Liver (tissue), 9 donors: ENCODE results near the gene HS3ST4. TPM values are rescaled to one million over a fixed set of nuclear protein-coding genes. Genes with fewer than 3 reads are reported as not detected.

Experiments used
- DNase-seq: peaks from one replicate; pipeline ENCODE4 v3.0.0-alpha.2; 2017; ENCODE audit warnings: low spot score
- H3K27ac ChIP-seq, 2 donors: one replicate each; pipeline ENCODE4 v1.7.0; 2013; ENCODE audit warnings: inconsistent platforms in 2 of 2, low read length in 2 of 2, control low read depth in 1 of 2, low read depth in 1 of 2, mild to moderate bottlenecking in 1 of 2
- H3K27me3 ChIP-seq, 4 donors: one replicate each; pipeline versions ENCODE4 v1.6.1 to v1.7.0; 2013; ENCODE audit warnings: low read length in 3 of 4, inconsistent platforms in 1 of 4, mild to moderate bottlenecking in 1 of 4, moderate library complexity in 1 of 4; ENCODE audit not compliant: control insufficient read depth in 4 of 4, insufficient read depth in 4 of 4
- H3K36me3 ChIP-seq, 4 donors: one replicate each; pipeline versions ENCODE4 v1.6.1 to v1.7.0; 2013; ENCODE audit warnings: low read length in 3 of 4, mild to moderate bottlenecking in 3 of 4, low read depth in 1 of 4, moderate library complexity in 1 of 4; ENCODE audit not compliant: control insufficient read depth in 4 of 4, insufficient read depth in 3 of 4
- H3K4me1 ChIP-seq, 4 donors: one replicate each; pipeline versions ENCODE4 v1.6.1 to v1.7.0; 2013; ENCODE audit warnings: low read length in 3 of 4, mild to moderate bottlenecking in 3 of 4, moderate library complexity in 1 of 4; ENCODE audit not compliant: control insufficient read depth in 4 of 4, insufficient read depth in 4 of 4
- H3K4me3 ChIP-seq, 3 donors: one replicate each; pipeline versions ENCODE4 v1.6.1 to v1.7.0; 2013; ENCODE audit warnings: low read length in 3 of 3, control low read depth in 1 of 3, low read depth in 1 of 3, mild to moderate bottlenecking in 1 of 3
- H3K9ac ChIP-seq, 2 donors: one replicate each; pipeline ENCODE4 v1.7.0; 2013; ENCODE audit warnings: low read length in 2 of 2, mild to moderate bottlenecking in 2 of 2, moderate library complexity in 2 of 2, control low read depth in 1 of 2, low read depth in 1 of 2
- H3K9me3 ChIP-seq, 4 donors: one replicate each; pipeline versions ENCODE4 v1.6.1 to v1.7.0; 2013; ENCODE audit warnings: low read length in 3 of 4; ENCODE audit not compliant: control insufficient read depth in 4 of 4
- ATF3 ChIP-seq: IDR thresholded peaks from 2 replicates; pipeline ENCODE4 v1.6.1; 2016; ENCODE audit warnings: antibody characterized with exemption
- CTCF ChIP-seq: fragments of 150-350 bp; IDR thresholded peaks from 2 replicates; pipeline ENCODE4 v1.5.1; 2017; ENCODE audit warnings: improper control_type of control experiment, low read depth, low read length; ENCODE audit not compliant: missing input control
- EGR1 ChIP-seq, 2 donors: IDR thresholded peaks; 2 replicates each; pipeline ENCODE4 v1.6.1; 2016 to 2018; ENCODE audit warnings: antibody characterized with exemption in 2 of 2, low read depth in 2 of 2
- FOXA1 ChIP-seq: IDR thresholded peaks from 2 replicates; pipeline ENCODE4 v1.6.1; 2016; ENCODE audit warnings: antibody characterized with exemption
- FOXA2 ChIP-seq: IDR thresholded peaks from 2 replicates; pipeline ENCODE4 v1.6.1; 2016; ENCODE audit warnings: antibody characterized with exemption
- GABPA ChIP-seq, 2 donors: IDR thresholded peaks in 1 of 2; conservative IDR thresholded peaks in 1 of 2; 2 replicates each; pipeline ENCODE4 v1.6.1; 2016; ENCODE audit warnings: antibody characterized with exemption in 2 of 2, mild to moderate bottlenecking in 1 of 2, moderate library complexity in 1 of 2
- HNF4A ChIP-seq, 2 donors: conservative IDR thresholded peaks; 2 replicates each; pipeline ENCODE4 v1.6.1; 2016; ENCODE audit warnings: antibody characterized with exemption in 2 of 2, mild to moderate bottlenecking in 2 of 2
- HNF4G ChIP-seq: IDR thresholded peaks from 2 replicates; pipeline ENCODE4 v1.6.1; 2016; ENCODE audit warnings: antibody characterized with exemption
- JUND ChIP-seq, 2 donors: IDR thresholded peaks; 2 replicates each; pipeline ENCODE4 v1.6.1; 2016; ENCODE audit warnings: antibody characterized with exemption in 2 of 2
- MAX ChIP-seq: IDR thresholded peaks from 2 replicates; pipeline ENCODE4 v1.6.1; 2016; ENCODE audit warnings: antibody characterized with exemption
- NR2F2 ChIP-seq: IDR thresholded peaks from 2 replicates; pipeline ENCODE4 v1.6.1; 2016; ENCODE audit warnings: antibody characterized with exemption
- RAD21 ChIP-seq, 2 donors: IDR thresholded peaks; 2 replicates each; pipeline ENCODE4 v1.6.1; 2016; ENCODE audit warnings: antibody characterized with exemption in 2 of 2, mild to moderate bottlenecking in 2 of 2
- RXRA ChIP-seq, 2 donors: IDR thresholded peaks; 2 replicates each; pipeline ENCODE4 v1.6.1; 2017 to 2018; ENCODE audit warnings: antibody characterized with exemption in 2 of 2, mild to moderate bottlenecking in 1 of 2
- SP1 ChIP-seq: IDR thresholded peaks from 2 replicates; pipeline ENCODE4 v1.6.1; 2018; ENCODE audit warnings: antibody characterized with exemption, mild to moderate bottlenecking
- TAF1 ChIP-seq: conservative IDR thresholded peaks from 2 replicates; pipeline ENCODE4 v1.6.1; 2016; ENCODE audit warnings: antibody characterized with exemption, mild to moderate bottlenecking
- YY1 ChIP-seq: IDR thresholded peaks from 2 replicates; pipeline ENCODE4 v1.6.1; 2016; ENCODE audit warnings: antibody characterized with exemption, mild to moderate bottlenecking
- WGBS: extraction: QIAGEN DNeasy Blood & Tissue Kit; methylation state at CpG from one replicate; pipeline ENCODE4 v1.1.7; 2013; 5-methylcytosine and 5-hydroxymethylcytosine counted together
- polyA plus RNA-seq, 2 donors: library from polyadenylated mRNA; stranded (reverse) in 1 of 2; unstranded in 1 of 2; fragments of 200-250 nt in 1 of 2; fragments of >200 nt in 1 of 2; fragmentation: Nextera tagmentation in 1 of 2; extraction: Ambion mirVana in 1 of 2; gene quantifications; one replicate each; pipeline versions ENCODE4 v1.2.1 to v1.2.3, GENCODE V29; 2013 to 2015
- total RNA-seq, 2 donors: library from RNA; depleted of rRNA; stranded (reverse); fragments of >200 nt; gene quantifications; one replicate each; pipeline ENCODE4 v1.2.3, GENCODE V29; 2014
- TF ChIP-seq, protein P1 (sequence below): IDR thresholded peaks from 2 replicates; pipeline ENCODE4 v1.6.1; 2016; ENCODE audit warnings: antibody characterized with exemption, mild to moderate bottlenecking
- TF ChIP-seq, protein P2 (sequence below): IDR thresholded peaks from 2 replicates; pipeline ENCODE4 v1.6.1; 2016; ENCODE audit warnings: antibody characterized with exemption
- donor health status: healthy.
- donor health status: healthy.
- donor health status: healthy.
- donor health status: healthy.
- donor health status: healthy.

HS3ST4 gene
- total and polyA plus RNA-seq, 4 donors = not detected

DNA sequence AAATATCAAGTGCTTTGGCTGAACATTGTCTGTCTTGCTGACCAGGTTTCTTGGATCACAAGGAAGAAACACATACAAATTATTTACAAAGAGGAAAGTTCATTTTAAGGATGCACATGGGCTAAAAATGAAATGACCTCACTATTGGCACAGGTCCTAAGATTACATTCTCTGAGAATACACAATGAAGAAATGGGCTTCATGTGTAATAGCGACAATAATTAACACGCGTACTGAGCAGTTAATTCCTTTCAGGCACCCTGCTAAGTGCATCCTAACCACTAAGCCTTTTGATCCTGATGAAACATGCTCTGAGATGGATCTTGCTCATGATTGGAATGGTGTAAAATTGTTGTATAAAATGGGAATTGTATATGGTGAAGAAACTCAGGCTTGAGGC is 429.0 kb downstream of the HS3ST4 start:
- H3K27ac ChIP-seq = no peak overlapping the region
- H3K9ac ChIP-seq = no peak overlapping the region
- H3K4me1 ChIP-seq = no peaks in the 10 kb centered on the region
- DNase-seq = no peak
- H3K4me3 ChIP-seq = no peak overlapping the region
- H3K9me3 ChIP-seq = no peaks in the 10 kb centered on the region
- peaks cover 0 to 2% (median 0%) of the 10 kb centered on the region in 4 donors for H3K27me3 ChIP-seq
- TF ChIP-seq SP1 (no peak), HNF4G (no peak), ATF3 (no peak), RXRA (IDR thresholded peaks at IDR 0.05) (no peak), EGR1 (IDR thresholded peaks at IDR 0.05; ENCODE audit: low read depth in 2 of 2) (no peak), RAD21 (IDR thresholded peaks at IDR 0.05) (no peak), MAX (no peak), TAF1 (no peak), JUND (IDR thresholded peaks at IDR 0.05) (no peak), FOXA1 (no peak), YY1 (no peak), GABPA (IDR thresholded peaks at IDR 0.05 in 1 of 2, conservative IDR thresholded peaks at IDR 0.05 in 1 of 2) (no peak)
- 65% methylated on average over 3 of the region's 3 CpGs for WGBS
- no peaks in the 10 kb centered on the region for H3K36me3 ChIP-seq

GRCh38 chr16:26128296-26128695 is 436.5 kb downstream of the HS3ST4 start:
- DNase-seq = no peak
- H3K9me3 ChIP-seq = no peaks in the 10 kb centered on the region
- no peaks in the 10 kb centered on the region for H3K4me1 ChIP-seq
- TF ChIP-seq, protein P1, sequence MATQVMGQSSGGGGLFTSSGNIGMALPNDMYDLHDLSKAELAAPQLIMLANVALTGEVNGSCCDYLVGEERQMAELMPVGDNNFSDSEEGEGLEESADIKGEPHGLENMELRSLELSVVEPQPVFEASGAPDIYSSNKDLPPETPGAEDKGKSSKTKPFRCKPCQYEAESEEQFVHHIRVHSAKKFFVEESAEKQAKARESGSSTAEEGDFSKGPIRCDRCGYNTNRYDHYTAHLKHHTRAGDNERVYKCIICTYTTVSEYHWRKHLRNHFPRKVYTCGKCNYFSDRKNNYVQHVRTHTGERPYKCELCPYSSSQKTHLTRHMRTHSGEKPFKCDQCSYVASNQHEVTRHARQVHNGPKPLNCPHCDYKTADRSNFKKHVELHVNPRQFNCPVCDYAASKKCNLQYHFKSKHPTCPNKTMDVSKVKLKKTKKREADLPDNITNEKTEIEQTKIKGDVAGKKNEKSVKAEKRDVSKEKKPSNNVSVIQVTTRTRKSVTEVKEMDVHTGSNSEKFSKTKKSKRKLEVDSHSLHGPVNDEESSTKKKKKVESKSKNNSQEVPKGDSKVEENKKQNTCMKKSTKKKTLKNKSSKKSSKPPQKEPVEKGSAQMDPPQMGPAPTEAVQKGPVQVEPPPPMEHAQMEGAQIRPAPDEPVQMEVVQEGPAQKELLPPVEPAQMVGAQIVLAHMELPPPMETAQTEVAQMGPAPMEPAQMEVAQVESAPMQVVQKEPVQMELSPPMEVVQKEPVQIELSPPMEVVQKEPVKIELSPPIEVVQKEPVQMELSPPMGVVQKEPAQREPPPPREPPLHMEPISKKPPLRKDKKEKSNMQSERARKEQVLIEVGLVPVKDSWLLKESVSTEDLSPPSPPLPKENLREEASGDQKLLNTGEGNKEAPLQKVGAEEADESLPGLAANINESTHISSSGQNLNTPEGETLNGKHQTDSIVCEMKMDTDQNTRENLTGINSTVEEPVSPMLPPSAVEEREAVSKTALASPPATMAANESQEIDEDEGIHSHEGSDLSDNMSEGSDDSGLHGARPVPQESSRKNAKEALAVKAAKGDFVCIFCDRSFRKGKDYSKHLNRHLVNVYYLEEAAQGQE = no peak
- TF ChIP-seq GABPA (IDR thresholded peaks at IDR 0.05 in 1 of 2, conservative IDR thresholded peaks at IDR 0.05 in 1 of 2) (no peak), JUND (IDR thresholded peaks at IDR 0.05) (no peak), SP1 (no peak), HNF4A (conservative IDR thresholded peaks at IDR 0.05) (no peak), FOXA2 (no peak), EGR1 (IDR thresholded peaks at IDR 0.05; ENCODE audit: low read depth in 2 of 2) (no peak), HNF4G (no peak), TAF1 (no peak), FOXA1 (no peak), RXRA (IDR thresholded peaks at IDR 0.05) (no peak), CTCF (no peak), RAD21 (IDR thresholded peaks at IDR 0.05) (no peak), ATF3 (no peak), MAX (no peak), YY1 (no peak), NR2F2 (no peak)
- TF ChIP-seq, protein P2, sequence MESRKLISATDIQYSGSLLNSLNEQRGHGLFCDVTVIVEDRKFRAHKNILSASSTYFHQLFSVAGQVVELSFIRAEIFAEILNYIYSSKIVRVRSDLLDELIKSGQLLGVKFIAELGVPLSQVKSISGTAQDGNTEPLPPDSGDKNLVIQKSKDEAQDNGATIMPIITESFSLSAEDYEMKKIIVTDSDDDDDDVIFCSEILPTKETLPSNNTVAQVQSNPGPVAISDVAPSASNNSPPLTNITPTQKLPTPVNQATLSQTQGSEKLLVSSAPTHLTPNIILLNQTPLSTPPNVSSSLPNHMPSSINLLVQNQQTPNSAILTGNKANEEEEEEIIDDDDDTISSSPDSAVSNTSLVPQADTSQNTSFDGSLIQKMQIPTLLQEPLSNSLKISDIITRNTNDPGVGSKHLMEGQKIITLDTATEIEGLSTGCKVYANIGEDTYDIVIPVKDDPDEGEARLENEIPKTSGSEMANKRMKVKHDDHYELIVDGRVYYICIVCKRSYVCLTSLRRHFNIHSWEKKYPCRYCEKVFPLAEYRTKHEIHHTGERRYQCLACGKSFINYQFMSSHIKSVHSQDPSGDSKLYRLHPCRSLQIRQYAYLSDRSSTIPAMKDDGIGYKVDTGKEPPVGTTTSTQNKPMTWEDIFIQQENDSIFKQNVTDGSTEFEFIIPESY = no peak
- H3K27me3 ChIP-seq = no peaks in the 10 kb centered on the region
- H3K9ac ChIP-seq = no peak overlapping the region
- H3K27ac ChIP-seq = no peak overlapping the region
- H3K4me3 ChIP-seq = no peak overlapping the region
- WGBS = 48% methylated on average over 1 of the region's 1 CpG
- H3K36me3 ChIP-seq = no peaks in the 10 kb centered on the region
